ENCODE data around the gene ZNF575.

The ZNF575 gene

GRCh38 chr19:43525836-43526771 lies 6.9 kb upstream of the ZNF575 start:
- no peaks in the 10 kb centered on the region for H3K36me3 Mint-ChIP-seq
- H3K27me3 Mint-ChIP-seq = no peaks in the 10 kb centered on the region
- peak overlapping the region; percentile 95 for H3K4me3 Mint-ChIP-seq
- H3K9me3 Mint-ChIP-seq = no peaks in the 10 kb centered on the region
- no peak for ATAC-seq
- peaks cover 37% of the 10 kb centered on the region for H3K4me1 Mint-ChIP-seq
- peak overlapping the region; percentile 93 for H3K27ac Mint-ChIP-seq

DNA sequence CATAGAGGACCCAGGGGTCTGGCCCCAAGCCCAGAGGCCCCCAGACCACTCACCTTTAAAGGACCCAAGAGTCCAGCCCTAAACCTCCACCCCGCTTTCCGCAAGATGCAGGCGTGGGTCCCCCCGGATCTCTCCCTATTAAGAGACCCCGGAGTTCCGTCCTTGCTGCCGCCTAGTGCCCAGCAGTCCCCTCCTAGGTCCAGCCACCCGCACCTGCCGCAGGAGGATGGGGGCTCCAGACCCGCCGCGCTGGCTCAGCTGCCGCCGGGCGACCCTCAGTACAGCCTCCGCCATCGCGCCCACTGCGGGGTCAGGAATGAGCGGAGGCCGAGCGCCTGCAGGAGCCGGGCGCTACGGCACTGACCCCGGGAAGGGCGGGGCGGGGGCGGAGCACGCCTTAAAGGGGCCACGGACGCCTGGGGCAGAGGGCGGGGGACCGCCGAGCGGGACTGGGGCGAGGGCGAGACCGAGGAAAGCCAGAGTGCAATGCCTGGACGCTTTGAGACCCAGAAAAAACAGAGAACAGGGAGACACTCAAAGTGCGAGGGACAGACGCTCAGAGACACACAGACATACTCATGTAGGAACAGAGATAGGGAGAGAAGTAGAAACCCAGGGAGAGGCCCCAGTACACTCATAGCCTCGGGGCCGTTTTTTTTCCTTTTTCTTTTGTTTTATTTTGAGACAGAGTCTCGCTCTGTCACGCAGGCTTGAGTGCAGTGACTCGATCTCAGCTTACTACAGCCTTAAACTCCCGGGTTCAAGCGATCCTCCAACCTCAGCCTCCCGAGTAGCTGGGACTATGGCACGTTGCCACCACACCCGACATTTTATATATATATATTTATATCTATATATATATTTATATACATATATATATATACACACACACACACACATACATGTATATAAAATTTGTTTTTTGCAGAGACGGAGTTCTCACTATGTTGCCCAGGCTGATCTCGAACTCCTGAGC lies 5.8 kb upstream of the ZNF575 start, which contains the start of gene ETHE1:
ETHE1 (minus strand) TSS at position 318 of the 976 bp plus-strand sequence; CDS start at position 294, 24 bp downstream.
- Mint-ChIP-seq H3K4me3 (peak within 1 kb of the TSS; percentile 95), H3K27ac (peak within 1 kb of the TSS; percentile 93), H3K36me3 (no peaks in the 10 kb centered on the region), H3K27me3 (no peaks in the 10 kb centered on the region), H3K9me3 (no peaks in the 10 kb centered on the region), H3K4me1 (peaks cover 38% of the 10 kb centered on the region)
- peak; percentile 93 for ATAC-seq

DNA sequence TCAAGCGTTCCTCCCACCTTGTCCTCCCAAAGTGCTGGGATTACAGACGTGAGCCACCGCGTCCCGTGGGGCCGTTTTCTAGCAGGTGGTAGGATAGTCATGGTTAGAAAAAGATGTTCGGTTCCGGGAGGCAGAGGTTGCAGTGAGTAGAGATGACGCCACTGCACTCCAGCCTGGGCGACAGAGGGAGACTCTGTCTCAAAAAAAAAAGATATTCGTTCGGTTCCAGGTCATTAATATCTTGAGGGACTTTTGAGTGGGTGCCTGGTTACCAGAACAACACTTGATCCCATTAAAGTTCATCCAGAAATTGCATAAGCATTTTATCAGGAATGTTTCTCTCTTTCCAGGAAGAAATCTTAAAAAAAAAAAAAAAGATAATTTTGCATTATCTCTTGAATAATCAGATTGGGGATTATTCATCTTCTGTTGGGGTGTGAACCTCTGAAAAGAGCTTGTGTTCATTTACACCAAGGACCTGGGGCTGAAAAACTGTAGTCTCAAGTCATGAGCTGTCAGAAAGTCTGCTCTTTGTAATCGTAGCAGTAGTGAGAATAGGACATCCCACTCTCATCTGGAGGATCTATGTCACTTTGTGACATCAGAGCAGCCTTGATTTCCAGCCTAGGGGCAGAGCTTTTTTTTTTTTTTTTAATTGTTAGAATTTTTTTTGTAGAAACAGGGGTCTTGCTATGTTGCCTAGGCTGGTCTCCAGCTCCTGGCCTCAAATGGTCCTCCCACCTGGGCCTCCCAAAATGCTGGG lies 4.9 kb upstream of the ZNF575 start:
- Mint-ChIP-seq H3K4me3 (no peak overlapping the region), H3K27me3 (no peaks in the 10 kb centered on the region), H3K27ac (peak overlapping the region; percentile 93), H3K4me1 (peaks cover 45% of the 10 kb centered on the region), H3K9me3 (no peaks in the 10 kb centered on the region), H3K36me3 (no peaks in the 10 kb centered on the region)
- no peak for ATAC-seq

DNA sequence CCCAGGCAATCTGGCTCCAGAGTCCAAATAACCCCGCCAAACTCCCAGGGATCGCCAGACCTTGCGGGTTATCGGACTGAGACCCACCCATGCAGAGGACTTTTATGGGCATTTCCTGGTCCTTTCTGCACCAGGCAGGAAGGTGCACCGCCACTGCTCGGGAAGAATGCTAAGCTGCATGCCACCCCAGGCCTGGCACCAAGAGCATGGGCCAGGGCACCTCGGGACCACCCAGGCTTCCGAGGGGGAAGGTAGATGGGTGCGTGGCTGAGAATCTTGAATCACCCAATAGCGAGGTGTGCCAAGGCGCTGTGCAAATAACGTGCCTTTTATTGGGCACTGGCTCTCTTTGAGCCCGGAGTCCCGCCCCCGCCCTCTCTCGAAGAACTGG lies 422 bp upstream of the ZNF575 start:
- H3K27me3 Mint-ChIP-seq = no peaks in the 10 kb centered on the region
- peaks cover 11% of the 10 kb centered on the region for H3K36me3 Mint-ChIP-seq
- peak; percentile 31 for ATAC-seq
- H3K9me3 Mint-ChIP-seq = no peaks in the 10 kb centered on the region
- H3K4me3 Mint-ChIP-seq = peak overlapping the region; percentile 96
- peaks cover 30% of the 10 kb centered on the region for H3K4me1 Mint-ChIP-seq
- H3K27ac Mint-ChIP-seq = peak overlapping the region; percentile 90

DNA sequence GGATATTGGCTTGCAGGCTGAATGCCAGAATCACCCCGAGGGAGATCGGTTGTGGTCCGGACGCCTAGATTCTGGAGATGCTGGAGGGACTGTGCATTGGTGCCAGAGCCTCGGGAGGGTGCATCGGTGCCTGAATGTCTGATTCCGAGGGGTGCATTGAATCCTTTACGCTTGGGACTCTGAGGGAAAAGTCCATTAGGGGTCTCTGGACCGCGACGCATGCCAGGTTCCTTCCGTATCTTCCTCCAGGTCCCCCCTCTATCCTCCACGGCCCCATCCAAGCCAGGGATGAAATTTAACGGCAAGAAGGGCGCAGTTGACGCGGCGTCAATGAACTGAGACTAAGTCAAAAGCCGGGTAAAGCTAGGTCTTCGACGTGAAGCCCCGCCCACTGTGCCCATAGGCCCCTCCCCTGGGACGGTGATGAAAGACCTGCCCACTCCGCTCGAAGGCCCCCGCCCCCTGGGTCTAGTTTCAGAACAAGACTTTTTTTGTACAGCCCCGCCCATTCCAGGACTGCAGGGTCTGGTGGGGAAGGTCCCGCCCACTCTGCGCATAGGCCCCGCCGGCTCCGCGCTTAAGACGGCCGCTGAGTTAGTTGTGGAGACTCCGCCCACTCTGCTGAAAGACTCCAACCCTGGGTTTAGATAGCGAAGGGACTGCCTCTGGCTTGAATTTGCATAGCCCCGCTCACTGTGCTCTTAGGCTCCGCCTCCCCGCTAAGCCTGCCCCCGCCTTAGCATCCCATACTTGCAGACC lies 737 bp downstream of the ZNF575 start:
- Mint-ChIP-seq H3K36me3 (peaks cover 21% of the 10 kb centered on the region), H3K27ac (peak overlapping the region; percentile 90), H3K9me3 (peaks cover 5% of the 10 kb centered on the region), H3K4me1 (peaks cover 26% of the 10 kb centered on the region), H3K27me3 (no peaks in the 10 kb centered on the region), H3K4me3 (peak overlapping the region; percentile 96)
- ATAC-seq = peak; percentile 75

GRCh38 chr19:43534305-43534815 lies 1.4 kb downstream of the ZNF575 start:
- Mint-ChIP-seq H3K27ac (peak overlapping the region; percentile 90), H3K9me3 (peaks cover 10% of the 10 kb centered on the region), H3K4me3 (peak overlapping the region; percentile 96), H3K27me3 (no peaks in the 10 kb centered on the region), H3K36me3 (peaks cover 27% of the 10 kb centered on the region), H3K4me1 (peaks cover 26% of the 10 kb centered on the region)
- ATAC-seq = no peak

- peak overlapping the region; percentile 31 for H3K27ac Mint-ChIP-seq
- peak overlapping the region; percentile 21 for H3K4me3 Mint-ChIP-seq
- H3K4me1 Mint-ChIP-seq = peaks cover 26% of the 10 kb centered on the region
- no peaks in the 10 kb centered on the region for H3K27me3 Mint-ChIP-seq
- H3K9me3 Mint-ChIP-seq = peaks cover 10% of the 10 kb centered on the region
- ATAC-seq = no peak
- peaks cover 34% of the 10 kb centered on the region for H3K36me3 Mint-ChIP-seq
These were observed 2.1 kb downstream of the ZNF575 start for GRCh38 chr19:43534816-43535761.

DNA sequence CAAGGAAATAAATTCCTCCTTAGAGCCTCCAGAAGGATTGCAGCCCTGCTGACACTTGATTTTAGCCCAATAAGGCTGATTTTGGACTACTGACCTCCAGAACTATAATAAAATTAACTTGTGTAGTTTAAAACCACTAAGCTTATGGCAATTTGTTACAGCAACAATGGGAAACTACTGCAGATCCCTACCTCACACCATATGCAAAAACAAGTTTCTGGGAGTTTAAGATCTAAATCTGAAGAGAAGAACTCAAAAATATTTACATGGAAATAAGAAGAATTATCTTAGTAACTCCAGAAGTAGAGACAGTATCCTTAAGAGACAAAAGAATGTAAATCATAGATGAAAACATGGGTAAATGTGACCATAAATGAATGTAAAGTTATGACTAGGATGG lies 5.9 kb downstream of the ZNF575 start:
- H3K4me1 Mint-ChIP-seq = peaks cover 12% of the 10 kb centered on the region
- H3K27me3 Mint-ChIP-seq = no peaks in the 10 kb centered on the region
- H3K36me3 Mint-ChIP-seq = peaks cover 67% of the 10 kb centered on the region
- no peak overlapping the region for H3K4me3 Mint-ChIP-seq
- H3K27ac Mint-ChIP-seq = no peak overlapping the region
- H3K9me3 Mint-ChIP-seq = peaks cover 10% of the 10 kb centered on the region
- ATAC-seq = no peak

DNA sequence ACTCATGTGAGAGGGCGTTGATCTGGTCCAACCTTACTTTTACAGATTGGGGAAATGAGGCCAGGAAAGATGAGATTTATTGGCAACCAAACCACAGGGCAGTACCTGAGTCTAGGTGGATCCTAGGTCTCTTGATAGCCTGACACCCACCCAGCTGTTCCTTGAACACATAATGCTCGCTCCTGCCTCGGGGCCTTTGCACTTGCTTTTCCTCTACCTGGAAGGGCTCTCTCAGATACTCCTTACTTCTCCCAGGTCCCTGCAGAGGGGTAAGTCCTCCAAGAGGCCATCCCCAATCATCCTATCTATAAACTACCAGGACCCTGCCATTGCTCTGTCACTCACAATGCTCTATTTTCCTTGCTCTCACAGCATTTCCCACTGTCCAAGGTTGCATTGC lies 7.4 kb downstream of the ZNF575 start:
- peaks cover 10% of the 10 kb centered on the region for H3K9me3 Mint-ChIP-seq
- peaks cover 3% of the 10 kb centered on the region for H3K4me1 Mint-ChIP-seq
- no peak for ATAC-seq
- H3K4me3 Mint-ChIP-seq = no peak overlapping the region
- H3K27me3 Mint-ChIP-seq = no peaks in the 10 kb centered on the region
- no peak overlapping the region for H3K27ac Mint-ChIP-seq
- H3K36me3 Mint-ChIP-seq = peaks cover 79% of the 10 kb centered on the region

- no peak overlapping the region for H3K4me3 Mint-ChIP-seq
These were observed 9.1 kb downstream of the ZNF575 start for GRCh38 chr19:43541920-43542650.

GRCh38 chr19:43544077-43544476 lies 11.1 kb downstream of the ZNF575 start:
- H3K36me3 Mint-ChIP-seq = peaks cover 63% of the 10 kb centered on the region
- no peak overlapping the region for H3K27ac Mint-ChIP-seq
- no peaks in the 10 kb centered on the region for H3K27me3 Mint-ChIP-seq
- H3K4me3 Mint-ChIP-seq = no peak overlapping the region
- H3K4me1 Mint-ChIP-seq = no peaks in the 10 kb centered on the region
- ATAC-seq = no peak
- H3K9me3 Mint-ChIP-seq = peaks cover 3% of the 10 kb centered on the region

More at GRCh38 chr19:43541920-43542650, 9.1 kb downstream of the ZNF575 start:
- no peak overlapping the region for H3K27ac Mint-ChIP-seq
- H3K36me3 Mint-ChIP-seq = peaks cover 81% of the 10 kb centered on the region
- no peaks in the 10 kb centered on the region for H3K27me3 Mint-ChIP-seq
- no peak for ATAC-seq
- H3K9me3 Mint-ChIP-seq = peaks cover 10% of the 10 kb centered on the region
- H3K4me1 Mint-ChIP-seq = no peaks in the 10 kb centered on the region

DNA sequence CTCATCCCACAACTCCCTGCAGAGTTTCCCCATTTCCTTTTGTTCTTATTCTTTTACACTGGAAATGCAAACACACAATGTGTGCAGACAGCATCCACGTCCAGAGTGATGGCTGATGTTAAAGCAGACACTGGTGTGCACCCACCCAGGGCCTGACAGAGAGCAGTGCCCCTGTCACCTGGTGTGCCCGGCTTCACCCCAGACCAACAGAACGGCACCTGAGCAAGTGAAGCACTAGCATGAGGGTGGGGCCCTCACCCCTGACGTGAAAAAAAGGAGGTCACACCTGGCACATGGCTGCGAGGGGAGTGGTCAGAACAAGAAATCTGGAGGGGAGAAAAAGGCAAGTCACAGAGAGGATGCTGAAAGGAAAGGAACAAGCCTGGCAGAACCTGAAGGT lies 12.3 kb downstream of the ZNF575 start:
- Mint-ChIP-seq H3K4me3 (no peak overlapping the region), H3K36me3 (peaks cover 59% of the 10 kb centered on the region), H3K4me1 (no peaks in the 10 kb centered on the region), H3K27me3 (no peaks in the 10 kb centered on the region), H3K27ac (peak overlapping the region; percentile 46), H3K9me3 (no peaks in the 10 kb centered on the region)
- no peak for ATAC-seq

All from stimulated activated memory B cell treated with anti-CD40 and anti-IgM and Interleukin-4, amounts not matched to agents 10 μg/mL and 1 μg/mL and 100 μg/mL, for 72 hours (primary cell).